HCT116 (cell line): Measurements from ENCODE around the gene OPCML. TPM values are rescaled to one million over a fixed set of nuclear protein-coding genes. Genes with fewer than 3 reads are reported as not detected.

ENCODE experiments used
- ATAC-seq: fragments of 200-7000 bp; cut with Tn5 transposase; 2 replicates; pipeline ENCODE4 v1.9.1; 2020; ENCODE audit warnings: mild to moderate bottlenecking, moderate library complexity
- BruUV-seq: library from RNA; stranded (reverse); fragments of 400-500 nt; replicated peaks from 2 replicates; lab custom pipeline; 2021; lab: Mats Ljungman, UMichigan
- CTCF ChIA-PET: fragments of 300-600 bp; sonication (Branson Sonifier 250); formaldehyde crosslinking; loops from one replicate; lab custom pipeline; 2021; ENCODE audit warnings: antibody characterized with exemption; lab: Charles Lee
- POLR2A ChIA-PET: fragments of 300-600, 350-600 bp; sonication (Branson Sonifier 250); formaldehyde crosslinking; loops from one replicate; lab custom pipeline; 2021; ENCODE audit warnings: antibody characterized with exemption; lab: Charles Lee
- RAD21 ChIA-PET, 2 experiments: fragments of 300-600 bp; sonication (Branson Sonifier 250); formaldehyde crosslinking; loops; one replicate each; lab custom pipeline; 2023; ENCODE audit warnings: low total read pairs in 2 of 2; ENCODE audit not compliant: uncharacterized antibody in 2 of 2, unreplicated experiment in 2 of 2, low non-redundant PET in 1 of 2; lab: Charles Lee
- DNase-seq: peaks from one replicate; pipeline ENCODE4 v3.0.0-alpha.2; 2010; ENCODE audit warnings: low read depth, low spot score
- H2AFZ ChIP-seq: fragments of 200-600 bp; shearing (Covaris generic), sonication (generic); 2 replicates; pipeline ENCODE4 v1.6.1; 2017; ENCODE audit warnings: low read depth, mixed run types, mixed read lengths, antibody characterized with exemption, low read length; ENCODE audit not compliant: poor library complexity, severe bottlenecking
- H3K27ac ChIP-seq: 2 replicates; pipeline ENCODE4 v1.5.1; 2012; ENCODE audit warnings: low read depth, low read length
- H3K27me3 ChIP-seq: fragments of 200-600 bp; sonication (generic); 2 replicates; pipeline ENCODE4 v1.6.1; 2016; ENCODE audit warnings: mixed run types, low read length, mixed read lengths; ENCODE audit not compliant: insufficient read depth
- H3K36me3 ChIP-seq, 2 experiments: fragments of 200-500 bp in 1 of 2; fragments of 200-600 bp in 1 of 2; sonication (Bioruptor generic) in 1 of 2; sonication (generic) in 1 of 2; 2 replicates each; pipeline versions ENCODE4 v1.5.1 to v1.6.1; 2014 to 2016; ENCODE audit warnings: low read length in 2 of 2, inconsistent platforms in 1 of 2, mixed read lengths in 1 of 2, mixed run types in 1 of 2; ENCODE audit not compliant: insufficient read depth in 2 of 2, control insufficient read depth in 1 of 2
- H3K4me1 ChIP-seq, 2 experiments: fragments of 200-600 bp in 1 of 2; sonication (generic) in 1 of 2; 2 replicates each; pipeline versions ENCODE4 v1.5.1 to v1.6.1; 2012 to 2017; ENCODE audit warnings: low read length in 2 of 2, inconsistent platforms in 1 of 2, mild to moderate bottlenecking in 1 of 2, mixed read lengths in 1 of 2, mixed run types in 1 of 2, moderate library complexity in 1 of 2; ENCODE audit not compliant: insufficient read depth in 2 of 2, control insufficient read depth in 1 of 2
- H3K4me2 ChIP-seq: fragments of 200-600 bp; sonication (generic); 2 replicates; pipeline ENCODE4 v1.6.1; 2017; ENCODE audit warnings: mixed run types, low read length, mixed read lengths
- H3K4me3 ChIP-seq, 2 experiments: fragments of 200-600 bp in 1 of 2; sonication (generic) in 1 of 2; replicated peaks in 1 of 2; 2 replicates each; pipeline ENCODE4 v1.5.1; 2011 to 2016; ENCODE audit warnings: low read length in 2 of 2, control low read depth in 1 of 2, low read depth in 1 of 2, mild to moderate bottlenecking in 1 of 2, mixed read lengths in 1 of 2, mixed run types in 1 of 2
- H3K79me2 ChIP-seq: fragments of 200-600 bp; sonication (generic); 2 replicates; pipeline ENCODE4 v1.6.1; 2017; ENCODE audit warnings: mild to moderate bottlenecking, mixed run types, low read length, moderate library complexity, mixed read lengths; ENCODE audit not compliant: insufficient read depth
- H3K9ac ChIP-seq: fragments of 200-600 bp; sonication (generic); 2 replicates; pipeline ENCODE4 v1.6.1; 2016; ENCODE audit warnings: low read length, mixed read lengths
- H3K9me2 ChIP-seq: fragments of 200-600 bp; sonication (generic), shearing (Covaris generic); 2 replicates; pipeline ENCODE4 v1.6.1; 2017; ENCODE audit warnings: mixed run types, mild to moderate bottlenecking, moderate library complexity; ENCODE audit not compliant: insufficient read depth
- H3K9me3 ChIP-seq, 2 experiments: fragments of 200-500 bp in 1 of 2; fragments of 200-600 bp in 1 of 2; sonication (Bioruptor generic) in 1 of 2; sonication (generic) in 1 of 2; 2 replicates each; pipeline ENCODE4 v1.6.1; 2014 to 2017; ENCODE audit warnings: low read length in 2 of 2, mixed read lengths in 2 of 2, inconsistent platforms in 1 of 2, low read depth in 1 of 2, mild to moderate bottlenecking in 1 of 2, mixed run types in 1 of 2, moderate library complexity in 1 of 2; ENCODE audit not compliant: control insufficient read depth in 1 of 2, insufficient read depth in 1 of 2
- H4K20me1 ChIP-seq: fragments of 200-600 bp; sonication (generic), shearing (Covaris generic); 2 replicates; pipeline ENCODE4 v1.6.1; 2017; ENCODE audit warnings: mixed run types, mild to moderate bottlenecking, moderate library complexity; ENCODE audit not compliant: insufficient read depth
- ATF3 ChIP-seq: IDR thresholded peaks from 2 replicates; pipeline ENCODE4 v1.6.1; 2012
- CBX3 ChIP-seq: IDR thresholded peaks from 2 replicates; pipeline ENCODE4 v1.6.1; 2012; ENCODE audit warnings: low read depth
- ELF1 ChIP-seq: IDR thresholded peaks from 2 replicates; pipeline ENCODE4 v1.6.1; 2012; ENCODE audit warnings: low read depth, borderline replicate concordance
- EZH2 ChIP-seq: fragments of 200-600 bp; sonication (generic); IDR thresholded peaks from 2 replicates; pipeline ENCODE4 v1.6.1; 2017; ENCODE audit warnings: antibody characterized with exemption, mixed run types
- FOSL1 ChIP-seq: IDR thresholded peaks from 2 replicates; pipeline ENCODE4 v1.6.1; 2012; ENCODE audit warnings: low read depth
- JUND ChIP-seq: IDR thresholded peaks from 2 replicates; pipeline ENCODE4 v1.6.1; 2012
- POLR2AphosphoS5 ChIP-seq: IDR thresholded peaks from 2 replicates; pipeline ENCODE4 v1.6.1; 2011; ENCODE audit warnings: mild to moderate bottlenecking, low read depth, low read length, moderate library complexity
- SP1 ChIP-seq: IDR thresholded peaks from 2 replicates; pipeline ENCODE4 v1.6.1; 2012; ENCODE audit warnings: low read depth
- SRF ChIP-seq: IDR thresholded peaks from 2 replicates; pipeline ENCODE4 v1.6.1; 2012; ENCODE audit warnings: low read depth
- TCF7L2 ChIP-seq: IDR thresholded peaks from 2 replicates; pipeline ENCODE4 v1.7.0; 2011; ENCODE audit warnings: borderline replicate concordance, inconsistent platforms; ENCODE audit not compliant: insufficient read depth, insufficient read length; ENCODE audit errors: extremely low read depth
- ZBTB33 ChIP-seq: IDR thresholded peaks from 2 replicates; pipeline ENCODE4 v1.6.1; 2011; ENCODE audit warnings: mild to moderate bottlenecking, low read length, moderate library complexity; ENCODE audit not compliant: insufficient replicate concordance; ENCODE audit errors: extremely low read depth
- ZNF274 ChIP-seq: fragments of 200-500 bp; sonication (Bioruptor generic); IDR thresholded peaks from 2 replicates; pipeline ENCODE4 v1.6.1; 2014; ENCODE audit warnings: mild to moderate bottlenecking, low read depth, low read length, inconsistent platforms
- intact Hi-C: fragments of 100-400 bp; cut with micrococcal nuclease; formaldehyde crosslinking; loops from 2 replicates; pipeline ENCODE4 v1.10.0; 2022
- total RNA-seq: library from RNA; stranded (reverse); gene quantifications from one replicate; pipeline ENCODE4 v1.2.1, GENCODE V29; 2021; ENCODE audit not compliant: unreplicated experiment
- TF ChIP-seq, protein P1 (sequence below): IDR thresholded peaks from 2 replicates; pipeline ENCODE4 v1.6.1; 2012
- TF ChIP-seq, protein P2 (sequence below), 3 experiments: fragments of 200-600 bp in 1 of 3; sonication (generic) in 1 of 3; IDR thresholded peaks in 2 of 3; conservative IDR thresholded peaks in 1 of 3; 2 replicates each; pipeline ENCODE4 v1.5.1; 2012 to 2017; ENCODE audit warnings: low read depth in 2 of 3, low read length in 2 of 3, antibody characterized with exemption in 1 of 3, borderline replicate concordance in 1 of 3, control low read depth in 1 of 3, mild to moderate bottlenecking in 1 of 3, mixed read lengths in 1 of 3, mixed run types in 1 of 3, moderate library complexity in 1 of 3; ENCODE audit not compliant: insufficient read depth in 1 of 3

Gene OPCML
- total RNA-seq, 1 experiment from 2014 or later = not detected

- Histone ChIP-seq H3K27me3 (no peaks in the 10 kb centered on the region), H3K27ac (no peak overlapping the region), H3K4me3 (no peak overlapping the region), H3K79me2 (no peaks in the 10 kb centered on the region), H3K4me1 (no peaks in the 10 kb centered on the region), H3K36me3 (no peaks in the 10 kb centered on the region), H2AFZ (no peak overlapping the region), H3K9me2 (no peaks in the 10 kb centered on the region), H4K20me1 (no peaks in the 10 kb centered on the region), H3K9me3 (peaks cover 7 to 17% of the 10 kb centered on the region in 2 experiments; a peak in 2 of 4 replicates), H3K4me2 (no peak overlapping the region), H3K9ac (no peak overlapping the region)
- BruUV-seq = no TSS peak
- DNase-seq (no peak), ATAC-seq (no peak)
- ChIA-PET RAD21 (no interaction called here), CTCF (no interaction called here), POLR2A (no interaction called here)
- intact Hi-C loops = no loop called here
- no peak for TF ChIP-seq POLR2AphosphoS5
- no peak for TF ChIP-seq TCF7L2
These were observed 559.7 kb downstream of the OPCML start for GRCh38 chr11:132972565-132972964.

DNA sequence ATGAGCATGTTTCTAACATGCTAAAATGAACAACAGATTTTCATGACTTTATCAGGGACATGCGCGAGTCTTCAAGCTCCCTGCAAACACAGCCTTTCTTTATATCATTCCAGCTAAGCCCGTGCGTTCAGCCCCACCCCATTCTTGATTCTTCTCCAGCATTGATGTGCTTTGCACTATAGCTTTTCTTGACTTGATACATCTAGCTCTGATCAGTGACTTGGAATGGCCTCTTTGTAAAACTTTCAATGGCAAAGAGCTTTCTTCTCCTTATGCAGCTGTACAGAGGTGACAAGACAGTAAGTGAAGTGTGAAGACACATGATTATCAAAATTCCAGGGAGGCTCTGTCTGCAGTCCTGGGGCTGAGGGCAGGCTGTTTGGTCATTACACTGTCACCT lies 561.0 kb downstream of the OPCML start:
- Histone ChIP-seq H4K20me1 (no peaks in the 10 kb centered on the region), H3K4me2 (no peak overlapping the region), H3K36me3 (no peaks in the 10 kb centered on the region), H3K9ac (no peak overlapping the region), H3K27ac (no peak overlapping the region), H3K9me3 (peaks cover 7 to 11% of the 10 kb centered on the region in 2 experiments; a peak in 2 of 4 replicates), H3K4me1 (no peaks in the 10 kb centered on the region), H2AFZ (no peak overlapping the region), H3K79me2 (no peaks in the 10 kb centered on the region), H3K27me3 (no peaks in the 10 kb centered on the region), H3K9me2 (no peaks in the 10 kb centered on the region), H3K4me3 (no peak overlapping the region)
- POLR2A ChIA-PET = no interaction called here
- RAD21 ChIA-PET = no interaction called here
- intact Hi-C loops = no loop called here
- CTCF ChIA-PET = no interaction called here
- no peak for DNase-seq
- no peak for ATAC-seq
- no TSS peak for BruUV-seq
- no peak for TF ChIP-seq EZH2
- TF ChIP-seq ZNF274 = no peak
- TF ChIP-seq, protein P1, sequence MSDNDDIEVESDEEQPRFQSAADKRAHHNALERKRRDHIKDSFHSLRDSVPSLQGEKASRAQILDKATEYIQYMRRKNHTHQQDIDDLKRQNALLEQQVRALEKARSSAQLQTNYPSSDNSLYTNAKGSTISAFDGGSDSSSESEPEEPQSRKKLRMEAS = no peak
- no peak for TF ChIP-seq CBX3
- TF ChIP-seq JUND = no peak
- TF ChIP-seq, protein P2, sequence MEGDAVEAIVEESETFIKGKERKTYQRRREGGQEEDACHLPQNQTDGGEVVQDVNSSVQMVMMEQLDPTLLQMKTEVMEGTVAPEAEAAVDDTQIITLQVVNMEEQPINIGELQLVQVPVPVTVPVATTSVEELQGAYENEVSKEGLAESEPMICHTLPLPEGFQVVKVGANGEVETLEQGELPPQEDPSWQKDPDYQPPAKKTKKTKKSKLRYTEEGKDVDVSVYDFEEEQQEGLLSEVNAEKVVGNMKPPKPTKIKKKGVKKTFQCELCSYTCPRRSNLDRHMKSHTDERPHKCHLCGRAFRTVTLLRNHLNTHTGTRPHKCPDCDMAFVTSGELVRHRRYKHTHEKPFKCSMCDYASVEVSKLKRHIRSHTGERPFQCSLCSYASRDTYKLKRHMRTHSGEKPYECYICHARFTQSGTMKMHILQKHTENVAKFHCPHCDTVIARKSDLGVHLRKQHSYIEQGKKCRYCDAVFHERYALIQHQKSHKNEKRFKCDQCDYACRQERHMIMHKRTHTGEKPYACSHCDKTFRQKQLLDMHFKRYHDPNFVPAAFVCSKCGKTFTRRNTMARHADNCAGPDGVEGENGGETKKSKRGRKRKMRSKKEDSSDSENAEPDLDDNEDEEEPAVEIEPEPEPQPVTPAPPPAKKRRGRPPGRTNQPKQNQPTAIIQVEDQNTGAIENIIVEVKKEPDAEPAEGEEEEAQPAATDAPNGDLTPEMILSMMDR (IDR thresholded peaks at IDR 0.05 in 2 of 3, conservative IDR thresholded peaks at IDR 0.05 in 1 of 3; ENCODE audit: borderline replicate concordance in 1 of 3, insufficient read depth in 1 of 3, low read depth in 2 of 3, low read length in 2 of 3) = no peak
- TF ChIP-seq TCF7L2 = no peak
- TF ChIP-seq POLR2AphosphoS5 = no peak
- TF ChIP-seq FOSL1 = no peak
- no peak for TF ChIP-seq ATF3
- TF ChIP-seq ELF1 = no peak
- TF ChIP-seq SP1 = no peak
- no peak for TF ChIP-seq SRF
- no peak for TF ChIP-seq ZBTB33
